Activated CD4-positive, alpha-beta T cell treated with anti-CD3 and anti-CD28 coated beads for 48 hours (primary cell): ENCODE data around the gene RHOBTB1.

ENCODE experiments used
- DNase-seq: peaks from one replicate; pipeline ENCODE4 v3.0.0-alpha.2; 2020

The RHOBTB1 gene

GRCh38 chr10:60903096-60903495, 40.9 kb downstream of the RHOBTB1 start:
- DNase-seq = no peak

DNA sequence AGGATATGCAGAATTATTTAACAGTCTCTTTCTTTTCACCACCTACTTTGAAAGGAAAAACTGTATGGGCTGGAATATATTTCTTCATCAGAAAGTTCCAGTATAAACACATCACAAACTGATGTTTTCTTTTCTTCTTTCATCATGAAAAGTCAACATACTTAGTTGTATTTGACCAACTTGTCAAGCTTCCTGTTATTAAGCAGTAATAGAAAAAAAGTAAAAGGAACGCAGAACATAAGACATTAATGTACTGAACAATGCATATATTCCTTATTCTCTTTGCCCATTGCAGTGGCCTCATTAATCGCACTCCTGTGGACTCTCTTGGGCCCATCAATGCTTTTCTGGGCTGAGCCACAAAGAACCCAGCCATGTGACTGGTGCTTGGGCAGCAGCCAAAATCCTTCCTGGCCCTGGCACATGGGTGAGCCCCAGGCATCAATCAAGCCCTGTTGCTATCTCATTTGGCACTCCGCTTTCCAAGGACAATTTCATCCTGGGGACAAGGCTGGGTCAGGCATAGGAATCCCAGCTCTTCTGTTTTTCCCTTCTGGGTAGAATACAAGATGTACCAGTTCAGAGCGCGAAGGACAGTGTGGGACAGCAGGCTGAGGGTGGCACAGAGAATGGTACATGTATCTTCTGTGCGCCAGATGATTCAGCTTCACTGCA, 42.3 kb downstream of the RHOBTB1 start:
- no peak for DNase-seq

GRCh38 chr10:60899266-60899665, 44.7 kb downstream of the RHOBTB1 start:
- no peak for DNase-seq

GRCh38 chr10:60898321-60898720, 45.7 kb downstream of the RHOBTB1 start:
- DNase-seq = no peak

GRCh38 chr10:60896810-60897209, 47.2 kb downstream of the RHOBTB1 start:
- DNase-seq = no peak

GRCh38 chr10:60896033-60896432, 48.0 kb downstream of the RHOBTB1 start:
- DNase-seq = no peak

GRCh38 chr10:60894786-60895185, 49.2 kb downstream of the RHOBTB1 start:
- DNase-seq = no peak

GRCh38 chr10:60893231-60893630, 50.8 kb downstream of the RHOBTB1 start:
- DNase-seq = no peak

DNA sequence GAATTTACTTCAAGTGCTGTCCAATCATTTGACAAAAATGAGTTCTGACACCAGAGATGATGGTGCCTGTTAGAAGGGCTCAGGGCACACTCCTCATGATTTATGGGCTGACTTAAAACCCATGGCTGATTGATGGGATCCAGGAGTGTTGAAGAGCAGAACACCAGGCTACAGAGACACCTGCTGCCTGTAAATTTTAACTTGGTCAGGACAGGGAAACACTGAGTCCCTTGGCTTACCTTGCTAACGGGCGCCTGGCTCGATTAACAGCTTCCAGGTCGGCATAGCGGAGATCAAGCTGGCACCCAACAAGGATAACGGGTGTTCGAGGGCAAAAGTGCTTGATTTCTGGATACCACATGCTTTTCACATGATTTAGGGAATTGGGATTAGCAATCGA, 51.4 kb downstream of the RHOBTB1 start:
- no peak for DNase-seq

GRCh38 chr10:60890811-60891210, 53.2 kb downstream of the RHOBTB1 start:
- no peak for DNase-seq

- DNase-seq = no peak
These were observed 60.8 kb downstream of the RHOBTB1 start for GRCh38 chr10:60883187-60883586.

GRCh38 chr10:60878224-60878623, 65.8 kb downstream of the RHOBTB1 start:
- DNase-seq = no peak

GRCh38 chr10:60877777-60878120, 66.2 kb downstream of the RHOBTB1 start:
- no peak for DNase-seq

DNA sequence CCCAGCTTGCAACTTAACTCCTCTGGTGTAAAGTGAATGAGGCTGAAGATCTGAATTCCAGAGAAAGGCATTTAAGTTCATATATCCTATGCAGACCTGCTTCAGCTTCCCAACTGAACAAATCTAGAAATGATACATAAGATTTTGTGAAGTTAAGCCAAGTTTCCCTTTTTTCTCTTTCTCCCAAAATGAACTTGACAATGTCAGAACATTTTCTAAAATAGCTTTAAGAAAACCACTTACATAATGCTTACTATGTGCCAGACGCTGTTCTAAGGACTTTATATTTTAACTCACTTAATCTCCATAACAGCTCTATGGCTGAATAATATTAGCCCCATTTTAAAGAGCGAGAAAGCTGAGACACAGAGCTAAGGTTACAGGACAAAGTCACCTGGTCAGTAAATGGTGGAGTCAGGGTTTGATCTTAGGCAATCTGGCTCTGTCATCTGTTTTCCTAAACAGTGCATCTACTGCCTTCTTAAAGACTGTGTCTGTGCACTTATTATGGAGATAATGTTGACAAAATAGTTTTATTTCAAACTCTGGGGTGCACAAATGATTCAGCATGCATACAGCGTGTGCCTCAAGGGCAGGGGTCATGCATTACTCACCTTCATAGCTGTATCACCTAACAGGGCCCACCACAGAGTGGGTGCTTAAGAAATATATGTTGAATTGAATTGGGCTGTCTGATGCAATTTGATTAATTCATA, 66.8 kb downstream of the RHOBTB1 start:
- no peak for DNase-seq

DNA sequence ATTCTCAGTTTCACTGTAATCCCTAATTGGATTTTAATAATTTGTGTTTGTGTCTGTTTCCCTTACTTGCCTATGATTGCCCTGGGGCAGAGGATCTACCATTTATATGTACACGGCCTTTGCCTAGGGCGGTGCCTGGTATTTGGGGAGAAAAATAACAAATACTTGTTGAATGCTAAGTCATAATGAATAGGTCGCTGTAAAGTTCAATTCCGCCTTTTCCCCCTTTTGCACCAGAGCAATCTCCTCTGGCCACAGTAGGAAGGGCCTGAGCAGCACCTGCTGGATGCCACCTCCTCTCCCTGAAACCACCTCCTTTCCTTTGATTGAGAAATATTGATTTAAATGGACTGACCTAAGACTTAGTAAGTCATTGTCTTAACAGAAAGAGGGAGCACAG, 70.2 kb downstream of the RHOBTB1 start:
- DNase-seq = no peak

DNA sequence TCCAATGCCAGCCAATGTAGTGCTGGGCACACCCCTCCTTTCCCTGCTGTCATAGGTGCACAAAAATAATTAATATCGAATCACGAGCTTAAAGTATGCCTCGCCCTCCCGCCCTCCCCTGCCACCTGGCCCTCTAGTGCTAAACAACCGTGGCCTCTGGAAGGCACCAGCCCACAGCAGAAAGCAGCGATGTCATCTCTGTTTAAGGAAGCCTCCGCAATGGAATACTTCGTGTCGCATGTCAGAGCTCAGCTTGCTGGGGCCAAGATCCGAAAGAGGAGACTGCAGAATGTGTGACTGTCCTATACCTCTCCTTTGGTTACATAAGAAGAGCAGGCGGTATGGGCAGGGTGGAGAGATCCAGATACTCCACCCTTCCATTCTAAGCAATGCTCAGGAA, 71.5 kb downstream of the RHOBTB1 start:
- no peak for DNase-seq

DNA sequence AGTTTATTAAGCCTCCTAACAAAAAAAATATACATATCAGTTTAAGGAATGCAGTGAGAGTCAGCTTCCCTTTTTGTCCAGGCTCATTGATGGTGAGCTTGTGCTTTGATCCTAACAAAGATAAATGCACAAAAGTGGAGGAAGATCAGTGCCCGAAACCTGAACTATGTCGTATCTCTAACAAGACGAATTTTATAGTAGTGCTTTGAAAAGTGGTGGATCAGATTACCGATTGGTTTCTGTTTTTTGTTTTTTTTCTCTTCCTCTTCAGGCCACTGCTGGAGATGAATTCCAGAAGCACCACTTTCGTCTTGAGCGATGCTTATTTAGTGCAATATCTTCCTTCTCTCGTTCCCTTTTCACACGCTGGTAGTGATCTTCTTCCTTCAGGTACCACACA, 72.8 kb downstream of the RHOBTB1 start:
- no peak for DNase-seq

GRCh38 chr10:60870803-60871202, 73.2 kb downstream of the RHOBTB1 start:
- no peak for DNase-seq

DNA sequence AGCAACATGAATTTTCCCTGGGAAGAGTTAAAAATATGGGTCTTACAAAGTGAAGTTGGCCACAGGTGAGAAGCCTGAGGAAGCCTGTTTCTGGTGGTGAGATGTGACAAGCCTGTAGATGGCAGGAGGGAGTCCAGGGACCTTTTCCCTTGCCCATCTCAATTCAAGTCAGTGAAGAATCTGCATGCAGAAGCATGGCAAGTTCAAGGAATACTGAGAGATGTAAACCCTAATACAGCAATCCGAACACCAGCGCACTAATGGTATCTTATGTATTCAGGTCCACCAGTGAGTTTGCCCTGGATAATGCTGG, 73.6 kb downstream of the RHOBTB1 start:
- DNase-seq = no peak

DNA sequence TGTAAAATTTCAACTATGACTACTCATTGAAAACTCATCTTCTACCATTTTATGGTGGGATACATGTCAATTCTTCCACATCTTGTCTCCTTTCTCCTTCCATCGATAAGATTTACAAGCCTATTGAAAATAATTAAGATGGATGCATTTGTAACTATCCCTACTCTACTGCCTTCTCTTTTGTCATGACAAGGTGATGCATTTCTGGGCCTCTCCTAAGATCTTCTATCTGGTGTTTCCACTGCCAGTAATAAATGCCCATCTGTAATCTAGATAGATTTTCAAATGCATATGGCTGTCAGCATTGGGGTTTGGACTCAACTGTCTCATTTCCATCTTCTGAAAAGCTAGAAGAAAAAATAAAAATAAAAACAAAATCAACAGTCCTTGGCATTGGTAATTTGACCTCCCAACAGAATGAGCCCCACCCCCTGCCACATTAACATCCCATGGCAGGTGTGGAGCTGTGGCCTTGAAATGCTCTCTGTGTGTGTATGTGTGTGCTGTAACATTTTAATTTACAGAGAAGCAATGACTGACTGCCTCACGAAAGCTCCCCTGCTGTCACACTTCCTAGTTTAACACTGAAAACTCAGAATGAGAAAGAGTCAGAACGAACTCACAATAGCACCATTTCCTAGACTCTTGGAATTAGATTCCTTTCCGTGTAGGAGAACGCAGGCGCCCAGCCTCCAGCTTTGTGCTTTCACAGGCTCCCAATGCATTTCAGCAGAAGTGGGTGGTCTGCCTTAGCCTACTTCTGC, 74.2 kb downstream of the RHOBTB1 start:
- no peak for DNase-seq

- no peak for DNase-seq
These were observed 75.0 kb downstream of the RHOBTB1 start for GRCh38 chr10:60868946-60869345.

GRCh38 chr10:60865198-60865783, 78.7 kb downstream of the RHOBTB1 start:
- DNase-seq = no peak

DNA sequence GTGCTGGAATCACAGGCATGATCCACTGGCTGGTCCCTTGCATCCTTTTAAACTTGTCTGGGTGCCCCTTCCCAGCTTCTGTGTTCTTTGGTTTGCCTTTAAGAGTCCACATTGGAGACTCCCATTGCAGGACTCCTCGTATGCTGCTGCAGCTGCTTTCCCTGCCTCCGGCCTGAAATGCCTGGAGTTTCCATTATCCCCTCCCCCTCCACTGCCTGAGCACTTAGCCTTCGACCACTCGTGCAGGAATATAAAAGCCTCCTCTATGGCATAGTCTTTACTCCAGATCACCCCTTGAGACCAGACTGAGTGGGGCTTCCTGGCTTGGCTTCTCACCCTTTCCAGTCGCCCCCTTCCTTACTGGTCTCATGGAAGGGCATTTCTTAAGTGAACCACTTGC, 80.2 kb downstream of the RHOBTB1 start:
- no peak for DNase-seq

GRCh38 chr10:60862517-60862916, 81.5 kb downstream of the RHOBTB1 start:
- no peak for DNase-seq
